IMR-90 (cell line): ENCODE measurements around the gene HLA-B.

Experiments used
- CHD1 ChIP-seq: IDR thresholded peaks from 2 replicates; pipeline ENCODE4 v1.6.1; 2012; ENCODE audit warnings: low read depth, low read length, improper control_type of control experiment
- CTCF ChIP-seq: conservative IDR thresholded peaks from 2 replicates; pipeline ENCODE4 v1.5.1; 2012; ENCODE audit warnings: mild to moderate bottlenecking, low read depth, low read length, improper control_type of control experiment
- MXI1 ChIP-seq: IDR thresholded peaks from 2 replicates; pipeline ENCODE4 v1.6.1; 2012; ENCODE audit warnings: low read depth, mild to moderate bottlenecking, low read length, moderate library complexity, borderline replicate concordance
- POLR2A ChIP-seq: IDR thresholded peaks from 2 replicates; pipeline ENCODE4 v1.6.1; 2012; ENCODE audit warnings: mild to moderate bottlenecking, low read depth, low read length
- RAD21 ChIP-seq: IDR thresholded peaks from 2 replicates; pipeline ENCODE4 v1.6.1; 2012; ENCODE audit warnings: low read length, improper control_type of control experiment
- RCOR1 ChIP-seq: IDR thresholded peaks from 2 replicates; pipeline ENCODE4 v1.6.1; 2012; ENCODE audit warnings: mild to moderate bottlenecking, low read length, improper control_type of control experiment; ENCODE audit not compliant: insufficient replicate concordance
- RFX5 ChIP-seq: IDR thresholded peaks from 2 replicates; pipeline ENCODE4 v1.8.0; 2012; ENCODE audit warnings: low read depth, mild to moderate bottlenecking, low read length, moderate library complexity

GRCh38 chr6:31345026-31345730, 11.8 kb downstream of the HLA-B start:
- TF ChIP-seq CTCF (no peak), MXI1 (no peak), RCOR1 (no peak), POLR2A (no peak), RAD21 (no peak), RFX5 (no peak), CHD1 (no peak)
